GM10266 (cell line): Measurements from ENCODE around the gene POU2F3.

ENCODE experiments used
- DNase-seq: peaks from one replicate; pipeline ENCODE4 v3.0.0; 2012; ENCODE audit errors: extremely low spot score
- TF ChIP-seq, protein P1 (sequence below): IDR thresholded peaks from 2 replicates; pipeline ENCODE4 v1.5.1; 2012; ENCODE audit warnings: mild to moderate bottlenecking, low read depth; ENCODE audit not compliant: control insufficient read depth, insufficient read depth; ENCODE audit errors: missing control alignments

POU2F3 gene

DNA sequence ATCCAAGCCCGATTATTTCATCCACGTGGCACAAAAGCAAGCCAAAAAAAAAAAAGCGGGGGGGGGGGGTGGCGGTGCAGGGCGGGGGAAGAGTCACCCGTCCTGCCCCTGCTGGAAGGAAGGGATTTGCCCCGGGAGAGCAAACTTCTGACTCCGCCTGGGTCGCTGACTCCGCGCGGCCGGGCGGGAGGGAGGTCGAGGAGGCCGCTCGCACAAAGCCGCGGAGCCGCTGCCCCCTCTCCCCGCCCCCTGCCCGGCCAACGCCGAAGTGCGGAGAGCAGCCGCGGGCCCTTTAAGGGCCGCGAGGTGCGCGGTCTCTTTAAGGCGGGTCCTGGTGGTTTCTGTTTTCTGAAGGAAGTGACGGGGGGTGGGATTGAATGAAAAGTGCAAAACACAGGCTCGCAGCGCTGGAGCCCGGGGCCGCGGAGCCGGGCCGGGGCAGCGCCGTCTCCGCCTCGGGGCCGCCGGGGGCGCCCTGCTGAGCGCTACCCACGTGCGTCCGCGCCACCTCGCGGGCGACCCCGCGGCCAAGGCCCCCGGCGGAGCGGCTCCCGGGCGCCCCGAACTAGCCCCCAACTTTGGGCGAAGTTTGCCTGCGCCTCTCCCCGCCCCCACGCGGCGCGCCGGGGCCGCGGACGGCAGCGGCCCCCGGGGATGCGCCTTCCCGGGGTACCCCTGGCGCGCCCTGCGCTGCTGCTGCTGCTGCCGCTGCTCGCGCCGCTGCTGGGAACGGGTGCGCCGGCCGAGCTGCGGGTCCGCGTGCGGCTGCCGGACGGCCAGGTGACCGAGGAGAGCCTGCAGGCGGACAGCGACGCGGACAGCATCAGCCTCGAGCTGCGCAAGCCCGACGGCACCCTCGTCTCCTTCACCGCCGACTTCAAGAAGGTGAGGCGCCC is 29.1 kb upstream of the POU2F3 start, which contains the start of gene OAF:
TSS of gene OAF (plus strand) at position 407 of the 896 bp plus-strand sequence. CDS start at position 655, 248 bp downstream.
- peak; percentile 92 for DNase-seq
- TF ChIP-seq, protein P1, sequence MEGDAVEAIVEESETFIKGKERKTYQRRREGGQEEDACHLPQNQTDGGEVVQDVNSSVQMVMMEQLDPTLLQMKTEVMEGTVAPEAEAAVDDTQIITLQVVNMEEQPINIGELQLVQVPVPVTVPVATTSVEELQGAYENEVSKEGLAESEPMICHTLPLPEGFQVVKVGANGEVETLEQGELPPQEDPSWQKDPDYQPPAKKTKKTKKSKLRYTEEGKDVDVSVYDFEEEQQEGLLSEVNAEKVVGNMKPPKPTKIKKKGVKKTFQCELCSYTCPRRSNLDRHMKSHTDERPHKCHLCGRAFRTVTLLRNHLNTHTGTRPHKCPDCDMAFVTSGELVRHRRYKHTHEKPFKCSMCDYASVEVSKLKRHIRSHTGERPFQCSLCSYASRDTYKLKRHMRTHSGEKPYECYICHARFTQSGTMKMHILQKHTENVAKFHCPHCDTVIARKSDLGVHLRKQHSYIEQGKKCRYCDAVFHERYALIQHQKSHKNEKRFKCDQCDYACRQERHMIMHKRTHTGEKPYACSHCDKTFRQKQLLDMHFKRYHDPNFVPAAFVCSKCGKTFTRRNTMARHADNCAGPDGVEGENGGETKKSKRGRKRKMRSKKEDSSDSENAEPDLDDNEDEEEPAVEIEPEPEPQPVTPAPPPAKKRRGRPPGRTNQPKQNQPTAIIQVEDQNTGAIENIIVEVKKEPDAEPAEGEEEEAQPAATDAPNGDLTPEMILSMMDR = peak; percentile 30

DNA sequence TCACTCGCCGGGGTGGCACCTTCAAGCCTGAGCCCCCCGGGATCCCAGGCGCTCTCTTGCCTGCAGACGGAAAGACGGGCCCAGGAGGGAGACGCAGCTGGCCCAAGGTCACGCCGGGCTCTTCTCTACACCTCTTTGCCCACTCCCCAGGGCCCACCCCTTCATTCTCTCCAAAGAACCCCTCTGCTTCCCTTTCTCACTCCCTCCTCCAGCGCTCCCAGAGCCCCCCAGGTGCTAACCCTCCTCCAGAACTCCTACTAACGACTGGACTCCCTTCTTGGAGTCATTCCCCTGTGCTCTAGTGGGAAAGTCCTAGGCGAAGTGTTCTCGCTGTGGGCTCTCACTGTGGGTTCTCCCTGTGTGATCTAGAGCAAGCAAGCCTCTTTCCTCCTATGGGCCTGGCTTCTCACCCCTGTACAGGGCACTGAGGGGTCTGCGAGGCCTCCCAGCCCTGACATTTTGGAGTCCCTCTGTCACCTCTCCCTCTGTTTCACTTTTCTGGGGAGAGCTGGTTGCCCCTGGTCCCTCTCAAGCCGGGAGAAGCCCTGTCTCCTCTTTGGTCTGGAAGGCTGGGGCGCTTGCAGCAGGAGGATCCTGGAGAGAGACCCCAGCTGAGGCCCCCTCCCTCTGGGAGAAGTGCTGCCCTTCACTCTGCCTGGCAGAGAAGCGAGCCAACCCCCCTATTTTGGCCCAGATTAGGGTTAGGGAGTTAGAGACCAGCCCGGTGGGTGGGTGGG is 28.2 kb upstream of the POU2F3 start:
- TF ChIP-seq, protein P1 = no peak
- DNase-seq = no peak

DNA sequence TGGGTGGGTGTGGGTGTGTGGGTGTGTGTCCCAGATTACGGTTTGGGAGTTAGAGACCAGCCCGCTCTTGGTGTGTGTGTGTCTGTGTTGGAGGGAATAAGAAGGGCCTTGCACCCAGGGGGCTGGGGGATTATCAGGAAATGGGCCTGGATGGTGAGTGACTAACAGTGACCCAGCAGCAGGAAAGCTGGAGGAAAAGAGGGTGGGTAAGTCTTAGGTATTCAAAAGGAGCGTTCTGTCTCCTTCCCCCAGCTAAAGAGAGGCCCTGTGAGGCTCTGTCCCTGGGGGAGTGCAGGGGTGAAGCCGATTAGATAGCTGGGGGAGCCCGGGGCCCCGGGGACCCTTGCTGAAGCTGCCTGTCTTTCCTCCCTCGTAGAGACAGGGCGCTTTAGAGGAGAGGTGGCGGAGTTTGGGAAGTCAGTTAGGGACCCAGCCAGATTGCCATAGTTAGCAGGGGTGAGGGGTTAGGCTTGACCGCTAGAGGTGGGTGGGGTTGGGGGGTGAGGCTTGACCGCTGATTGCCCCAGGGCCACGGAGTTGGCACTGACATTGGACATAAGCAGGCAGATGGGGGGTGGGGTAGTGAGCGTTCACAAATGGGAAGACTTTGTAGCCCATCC is 27.6 kb upstream of the POU2F3 start:
- TF ChIP-seq, protein P1 = no peak
- no peak for DNase-seq

DNA sequence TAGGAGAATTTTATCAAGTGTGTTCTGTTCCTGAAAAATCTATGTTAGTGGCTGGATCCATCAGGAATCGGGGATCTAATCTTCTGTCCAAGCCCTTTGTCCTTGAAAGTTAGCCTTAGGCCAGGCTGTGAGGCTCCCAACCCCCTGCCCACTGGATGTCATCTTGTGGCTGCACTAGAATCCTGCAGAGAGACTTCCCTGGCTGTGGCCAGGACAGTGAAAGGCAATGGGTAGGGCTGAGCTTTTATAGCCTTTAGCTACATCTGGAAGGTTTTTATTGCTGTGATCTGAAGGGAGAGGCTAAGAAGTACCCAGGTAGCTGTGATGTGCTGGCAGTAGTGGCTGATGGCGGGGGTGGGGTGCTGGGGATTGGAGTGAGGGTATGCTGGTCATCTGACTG is 27.0 kb upstream of the POU2F3 start:
- TF ChIP-seq, protein P1 = no peak
- DNase-seq = no peak

DNA sequence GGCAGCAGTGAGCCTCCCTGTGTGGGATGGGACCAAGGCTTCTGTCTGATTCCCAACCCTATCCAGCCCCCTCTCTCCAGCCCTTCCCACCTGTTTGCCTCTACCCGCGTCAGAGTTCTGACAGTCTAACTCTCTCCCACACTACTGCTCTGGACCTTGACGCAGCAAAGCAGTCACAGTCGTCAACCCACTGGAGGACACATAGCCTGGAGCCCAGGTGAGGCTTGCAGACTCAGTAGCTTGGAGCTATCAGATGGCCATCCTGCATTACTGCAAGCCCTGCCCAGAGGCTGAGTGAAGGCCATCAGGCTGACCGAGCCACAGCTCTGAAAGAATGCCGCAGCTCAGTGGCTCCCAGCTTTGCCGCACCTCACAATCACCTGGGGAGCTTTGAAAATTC is 25.4 kb upstream of the POU2F3 start:
- TF ChIP-seq, protein P1 = no peak
- no peak for DNase-seq

DNA sequence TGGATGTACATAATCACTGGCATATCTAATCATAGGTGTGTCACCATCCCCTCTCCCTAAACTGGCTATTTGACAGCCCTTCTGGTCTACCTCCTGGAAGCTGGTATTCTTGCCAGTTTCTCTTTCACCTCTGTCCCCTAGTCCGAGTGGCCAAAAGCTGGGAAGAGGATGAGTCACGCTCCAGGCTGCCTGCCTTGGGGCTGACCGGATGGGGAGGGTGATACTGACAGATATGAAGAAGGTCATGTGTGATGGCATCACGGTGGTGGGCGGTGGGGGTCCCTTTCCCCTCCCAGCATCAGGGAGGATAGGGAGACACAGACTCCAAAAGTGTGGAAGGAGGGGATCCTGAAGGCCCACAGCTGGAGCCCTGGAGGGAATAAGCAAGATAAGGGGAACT is 24.3 kb upstream of the POU2F3 start:
- TF ChIP-seq, protein P1 = no peak
- no peak for DNase-seq
